NB4 (cell line): ENCODE data around the gene HMGCL.
A peak's percentile ranks its signal among the peaks of the same experiment; 100 is the strongest.
"Not testable (repeated sequence)": the region's sequence is repeated elsewhere in the genome, so short reads cannot be mapped to it uniquely, and the experiment has no call there.

Experiments
- DNase-seq: peaks from one replicate; pipeline ENCODE4 v3.0.0; 2010; ENCODE audit warnings: low read depth
- H3K4me3 ChIP-seq: one replicate; pipeline ENCODE4 v1.5.1; 2011; ENCODE audit warnings: mild to moderate bottlenecking, low read depth, low read length, moderate library complexity
- CTCF ChIP-seq: IDR thresholded peaks from one replicate; pipeline ENCODE4 v1.5.1; 2012; ENCODE audit warnings: low read depth, low read length
- MAX ChIP-seq: IDR thresholded peaks from 2 replicates; pipeline ENCODE4 v1.6.1; 2011; ENCODE audit warnings: low read depth, low read length
- MYC ChIP-seq: IDR thresholded peaks from 2 replicates; pipeline ENCODE4 v1.6.1; 2011; ENCODE audit warnings: low read depth, low read length
- POLR2A ChIP-seq: IDR thresholded peaks from 2 replicates; pipeline ENCODE4 v1.6.1; 2011; ENCODE audit warnings: mild to moderate bottlenecking; ENCODE audit not compliant: insufficient read length; ENCODE audit errors: extremely low read depth

Gene HMGCL

GRCh38 chr1:23848673-23849616 is 23.7 kb upstream of the HMGCL start:
- TF ChIP-seq POLR2A (no peak), MYC (no peak), CTCF (no peak), MAX (no peak)
- H3K4me3 ChIP-seq = no peak overlapping the region
- no peak for DNase-seq

GRCh38 chr1:23847482-23848095 is 22.4 kb upstream of the HMGCL start:
- DNase-seq, H3K4me3 ChIP-seq: not testable (repeated sequence)

GRCh38 chr1:23845163-23845562 is 19.9 kb upstream of the HMGCL start:
- DNase-seq = peak; percentile 30
- no peak for TF ChIP-seq CTCF
- no peak for TF ChIP-seq POLR2A
- no peak for TF ChIP-seq MAX
- TF ChIP-seq MYC = no peak
- no peak overlapping the region for H3K4me3 ChIP-seq

GRCh38 chr1:23843644-23844043 is 18.4 kb upstream of the HMGCL start:
- TF ChIP-seq POLR2A (no peak), MYC (no peak), MAX (no peak), CTCF (no peak)
- DNase-seq = no peak
- no peak overlapping the region for H3K4me3 ChIP-seq

GRCh38 chr1:23838401-23838866 is 13.2 kb upstream of the HMGCL start:
- TF ChIP-seq MYC = no peak
- TF ChIP-seq CTCF = no peak
- 0 out of 2 replicates have a peak, but pooled peaks have one; percentile 6 for TF ChIP-seq MAX
- no peak for TF ChIP-seq POLR2A
- DNase-seq = peak; percentile 87
- H3K4me3 ChIP-seq = peak overlapping the region; percentile 38

- no peak for DNase-seq
- no peak overlapping the region for H3K4me3 ChIP-seq
- no peak for TF ChIP-seq MYC
- no peak for TF ChIP-seq POLR2A
Observed at GRCh38 chr1:23837908-23838307, 12.7 kb upstream of the HMGCL start.
